Neural crest cell (in vitro differentiated cells): ENCODE results near the gene ZBTB38. TPM values are rescaled to one million over a fixed set of nuclear protein-coding genes. Genes with fewer than 3 reads are reported as not detected.

Experiments used
- DNase-seq: peaks from one replicate; pipeline ENCODE4 v3.0.0; 2021; ENCODE audit warnings: low read depth, mixed read lengths, low spot score
- H3K27ac Mint-ChIP-seq: one replicate; pipeline ENCODE4 v1.8.0; 2021; ENCODE audit warnings: mild to moderate bottlenecking, mixed read lengths; ENCODE audit not compliant: unreplicated experiment
- H3K27me3 Mint-ChIP-seq: 2 replicates; pipeline ENCODE4 v1.8.0; 2021; ENCODE audit warnings: low read depth, mild to moderate bottlenecking, mixed read lengths
- H3K36me3 Mint-ChIP-seq: 2 replicates; pipeline ENCODE4 v1.8.0; 2021; ENCODE audit warnings: low read depth, mild to moderate bottlenecking, mixed read lengths
- H3K4me1 Mint-ChIP-seq: 2 replicates; pipeline ENCODE4 v1.8.0; 2021; ENCODE audit warnings: mixed read lengths
- H3K4me3 Mint-ChIP-seq: one replicate; pipeline ENCODE4 v1.8.0; 2021; ENCODE audit warnings: mild to moderate bottlenecking, mixed read lengths
- H3K9me3 Mint-ChIP-seq: 2 replicates; pipeline ENCODE4 v1.8.0; 2021; ENCODE audit warnings: mixed read lengths
- CTCF ChIP-seq: fragments of 200-600 bp; sonication (generic); conservative IDR thresholded peaks from 2 replicates; pipeline ENCODE4 v1.5.0; 2021; ENCODE audit warnings: antibody characterized with exemption, mild to moderate bottlenecking
- total RNA-seq: library from RNA; stranded (reverse); gene quantifications from 2 replicates; pipeline ENCODE4 v1.2.1, GENCODE V29; 2021

ZBTB38 gene
- total RNA-seq, 1 donor from 2014 or later = 27.9 TPM

- Mint-ChIP-seq H3K4me1 (no peaks in the 10 kb centered on the region), H3K4me3 (no peak overlapping the region), H3K36me3 (peaks cover 25% of the 10 kb centered on the region), H3K27ac (no peak overlapping the region), H3K27me3 (no peaks in the 10 kb centered on the region), H3K9me3 (no peaks in the 10 kb centered on the region)
- DNase-seq = no peak
- no peak for TF ChIP-seq CTCF
These were observed 10.3 kb downstream of the ZBTB38 start for GRCh38 chr3:141378556-141378955.

DNA sequence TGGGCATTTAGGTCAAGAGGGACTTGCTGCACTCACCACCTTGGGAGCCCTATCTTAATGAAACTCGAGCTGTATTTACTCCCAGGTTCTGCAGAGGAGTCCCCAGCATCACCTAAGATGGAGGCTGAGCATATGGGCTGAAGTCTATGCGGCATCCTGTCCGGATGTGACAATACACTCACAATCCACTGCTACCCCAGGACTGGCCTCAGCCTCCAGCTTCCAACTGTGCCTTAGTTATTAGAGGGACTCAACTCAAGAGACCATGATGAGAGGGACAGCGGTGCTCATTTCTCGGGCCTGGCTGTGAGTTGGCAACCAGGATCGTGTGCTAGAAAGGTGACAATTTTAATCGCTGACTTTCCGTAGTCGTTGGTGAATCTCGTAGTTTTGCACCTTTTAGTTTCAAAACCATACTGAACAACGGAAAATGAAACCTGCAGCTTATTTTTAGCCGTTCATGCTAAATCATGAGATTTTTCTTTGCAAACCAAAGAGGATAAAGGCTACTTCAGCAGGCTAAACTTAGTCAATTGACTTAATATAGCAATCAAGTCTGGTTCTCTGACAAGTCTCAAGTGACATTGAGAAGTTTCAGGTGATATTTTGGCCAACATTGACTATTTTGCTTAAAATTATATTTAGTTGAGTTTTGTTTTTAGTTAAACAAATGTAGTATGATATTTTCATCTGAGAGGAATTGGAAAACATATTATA is 11.1 kb downstream of the ZBTB38 start:
- H3K27me3 Mint-ChIP-seq = no peaks in the 10 kb centered on the region
- H3K4me3 Mint-ChIP-seq = no peak overlapping the region
- H3K9me3 Mint-ChIP-seq = no peaks in the 10 kb centered on the region
- no peak overlapping the region for H3K27ac Mint-ChIP-seq
- no peak for TF ChIP-seq CTCF
- peaks cover 28% of the 10 kb centered on the region for H3K36me3 Mint-ChIP-seq
- H3K4me1 Mint-ChIP-seq = no peaks in the 10 kb centered on the region
- no peak for DNase-seq

GRCh38 chr3:141380279-141380678 is 12.0 kb downstream of the ZBTB38 start:
- no peak for DNase-seq
- H3K27ac Mint-ChIP-seq = no peak overlapping the region
- no peak for TF ChIP-seq CTCF
- no peaks in the 10 kb centered on the region for H3K27me3 Mint-ChIP-seq
- peaks cover 8% of the 10 kb centered on the region for H3K4me1 Mint-ChIP-seq
- no peaks in the 10 kb centered on the region for H3K9me3 Mint-ChIP-seq
- no peak overlapping the region for H3K4me3 Mint-ChIP-seq
- peaks cover 27% of the 10 kb centered on the region for H3K36me3 Mint-ChIP-seq

GRCh38 chr3:141380987-141381386 is 12.7 kb downstream of the ZBTB38 start:
- H3K27me3 Mint-ChIP-seq = no peaks in the 10 kb centered on the region

GRCh38 chr3:141382571-141382970 is 14.3 kb downstream of the ZBTB38 start:
- Mint-ChIP-seq H3K4me3 (no peak overlapping the region), H3K36me3 (peaks cover 12% of the 10 kb centered on the region), H3K27ac (no peak overlapping the region), H3K4me1 (peaks cover 29% of the 10 kb centered on the region), H3K9me3 (no peaks in the 10 kb centered on the region), H3K27me3 (no peaks in the 10 kb centered on the region)
- DNase-seq = no peak
- no peak for TF ChIP-seq CTCF

More at GRCh38 chr3:141380987-141381386, 12.7 kb downstream of the ZBTB38 start:
- H3K9me3 Mint-ChIP-seq = no peaks in the 10 kb centered on the region
- H3K36me3 Mint-ChIP-seq = peaks cover 23% of the 10 kb centered on the region
- DNase-seq = no peak
- H3K4me3 Mint-ChIP-seq = no peak overlapping the region
- no peak overlapping the region for H3K27ac Mint-ChIP-seq
- H3K4me1 Mint-ChIP-seq = peaks cover 15% of the 10 kb centered on the region
- no peak for TF ChIP-seq CTCF
